ENCODE data around the gene NUP188. TPM values are rescaled to one million over a fixed set of nuclear protein-coding genes. Genes with fewer than 3 reads are reported as not detected.

Gene NUP188
- total and polyA plus RNA-seq, 2 experiments from 2014 or later = 35.8 to 52.0 TPM

DNA sequence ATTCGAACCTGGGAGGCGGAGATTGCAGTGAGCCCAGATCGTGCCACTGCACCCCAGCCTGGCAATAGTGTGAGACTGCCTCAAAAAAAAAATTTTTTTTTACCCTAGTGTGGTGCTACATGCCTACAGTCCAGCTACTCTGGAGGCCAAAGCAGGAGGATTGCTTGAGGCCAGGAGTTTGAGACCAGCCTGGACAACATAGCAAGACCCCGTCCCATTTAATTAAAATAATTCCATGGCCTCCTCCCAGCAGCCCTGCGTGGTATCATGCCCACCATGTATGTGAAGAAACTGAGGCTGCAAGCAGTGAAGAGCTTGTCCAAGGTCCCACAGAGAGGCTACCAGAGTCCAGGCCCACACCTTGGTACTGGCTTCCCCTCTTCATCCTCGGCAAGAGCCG lies 46.1 kb upstream of the NUP188 start:
- Histone ChIP-seq H3K27me3 (no peaks in the 10 kb centered on the region), H3K9me3 (ENCODE audit: low read depth) (no peaks in the 10 kb centered on the region), H3K4me1 (ENCODE audit: low read depth) (no peaks in the 10 kb centered on the region), H3K4me3 (no peak overlapping the region), H3K36me3 (no peaks in the 10 kb centered on the region), H3K27ac (no peak overlapping the region)
- no peak for DNase-seq (ENCODE audit: low read depth in 1 of 2, low spot score in 1 of 2)
- TF ChIP-seq, protein P1, sequence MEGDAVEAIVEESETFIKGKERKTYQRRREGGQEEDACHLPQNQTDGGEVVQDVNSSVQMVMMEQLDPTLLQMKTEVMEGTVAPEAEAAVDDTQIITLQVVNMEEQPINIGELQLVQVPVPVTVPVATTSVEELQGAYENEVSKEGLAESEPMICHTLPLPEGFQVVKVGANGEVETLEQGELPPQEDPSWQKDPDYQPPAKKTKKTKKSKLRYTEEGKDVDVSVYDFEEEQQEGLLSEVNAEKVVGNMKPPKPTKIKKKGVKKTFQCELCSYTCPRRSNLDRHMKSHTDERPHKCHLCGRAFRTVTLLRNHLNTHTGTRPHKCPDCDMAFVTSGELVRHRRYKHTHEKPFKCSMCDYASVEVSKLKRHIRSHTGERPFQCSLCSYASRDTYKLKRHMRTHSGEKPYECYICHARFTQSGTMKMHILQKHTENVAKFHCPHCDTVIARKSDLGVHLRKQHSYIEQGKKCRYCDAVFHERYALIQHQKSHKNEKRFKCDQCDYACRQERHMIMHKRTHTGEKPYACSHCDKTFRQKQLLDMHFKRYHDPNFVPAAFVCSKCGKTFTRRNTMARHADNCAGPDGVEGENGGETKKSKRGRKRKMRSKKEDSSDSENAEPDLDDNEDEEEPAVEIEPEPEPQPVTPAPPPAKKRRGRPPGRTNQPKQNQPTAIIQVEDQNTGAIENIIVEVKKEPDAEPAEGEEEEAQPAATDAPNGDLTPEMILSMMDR (IDR thresholded peaks at IDR 0.05; ENCODE audit: low read depth, low read length) = no peak

DNA sequence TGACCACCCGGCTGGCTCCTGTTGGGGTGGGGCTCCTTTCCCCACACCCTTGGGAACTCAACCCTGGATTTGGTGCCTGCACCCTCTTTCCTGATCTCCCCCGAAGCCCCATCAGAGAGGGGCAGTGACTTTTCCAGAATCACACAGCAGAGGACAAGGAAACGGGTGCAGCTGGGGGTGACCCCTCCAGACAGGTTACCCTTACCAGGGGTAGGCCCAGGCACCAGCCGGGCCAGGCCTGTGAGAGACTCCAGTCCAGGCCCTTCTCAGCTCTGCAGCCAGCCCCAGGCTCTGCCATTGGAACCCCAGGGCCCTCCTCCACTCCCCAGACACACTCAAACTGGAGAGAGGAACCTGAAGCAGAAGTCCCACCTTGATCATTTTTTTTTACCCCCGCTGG lies 45.7 kb upstream of the NUP188 start:
- H3K27ac ChIP-seq = no peak overlapping the region
- DNase-seq (ENCODE audit: low read depth in 1 of 2, low spot score in 1 of 2) = no peak

DNA sequence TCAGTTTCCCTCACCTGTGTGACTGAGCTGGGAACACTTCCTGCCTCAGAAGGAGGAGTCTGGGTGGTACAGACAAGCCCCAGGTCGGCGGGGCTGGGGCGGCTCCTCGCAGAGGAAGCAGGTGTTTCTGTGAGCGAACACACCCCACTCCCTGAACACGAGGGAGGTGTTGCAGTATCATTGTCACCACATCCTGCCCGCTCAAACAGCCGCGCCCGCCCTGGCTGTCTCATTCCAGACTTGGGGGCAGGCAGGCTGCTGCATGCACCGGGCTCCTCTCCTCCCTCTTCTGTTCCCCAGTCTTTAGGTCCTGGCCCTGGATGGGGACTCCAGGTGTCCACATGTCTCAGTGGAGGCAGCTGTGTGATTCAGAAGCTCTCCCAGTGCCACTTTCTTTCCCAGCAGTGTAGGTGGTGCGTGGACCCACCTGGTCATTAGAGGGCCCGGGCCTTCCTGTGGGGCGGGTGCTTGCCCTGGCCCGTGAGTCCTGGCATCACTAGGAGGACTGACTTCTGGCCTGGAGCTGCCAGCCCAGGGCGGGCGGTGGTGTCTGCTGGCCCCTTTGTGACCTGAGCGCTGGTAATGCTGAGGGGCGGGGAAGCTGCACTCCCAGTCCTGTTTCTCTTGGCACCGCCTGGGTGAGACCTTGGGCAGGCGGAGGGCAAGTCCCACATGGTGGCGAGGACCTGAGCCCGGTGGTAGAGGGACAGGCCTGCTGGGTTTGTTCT lies 45.0 kb upstream of the NUP188 start:
- Histone ChIP-seq H3K4me3 (no peak overlapping the region), H3K4me1 (ENCODE audit: low read depth) (no peaks in the 10 kb centered on the region), H3K27ac (no peak overlapping the region), H3K9me3 (ENCODE audit: low read depth) (no peaks in the 10 kb centered on the region), H3K36me3 (no peaks in the 10 kb centered on the region), H3K27me3 (no peaks in the 10 kb centered on the region)
- no peak for DNase-seq (ENCODE audit: low read depth in 1 of 2, low spot score in 1 of 2)
- TF ChIP-seq, protein P1 (IDR thresholded peaks at IDR 0.05; ENCODE audit: low read depth, low read length) = no peak

More for the DNA sequence above, 45.7 kb upstream of the NUP188 start:
- H3K9me3 ChIP-seq (ENCODE audit: low read depth) = no peaks in the 10 kb centered on the region
- H3K4me1 ChIP-seq (ENCODE audit: low read depth) = no peaks in the 10 kb centered on the region
- no peak overlapping the region for H3K4me3 ChIP-seq
- TF ChIP-seq, protein P1 (IDR thresholded peaks at IDR 0.05; ENCODE audit: low read depth, low read length) = no peak
- H3K36me3 ChIP-seq = no peaks in the 10 kb centered on the region
- no peaks in the 10 kb centered on the region for H3K27me3 ChIP-seq

DNA sequence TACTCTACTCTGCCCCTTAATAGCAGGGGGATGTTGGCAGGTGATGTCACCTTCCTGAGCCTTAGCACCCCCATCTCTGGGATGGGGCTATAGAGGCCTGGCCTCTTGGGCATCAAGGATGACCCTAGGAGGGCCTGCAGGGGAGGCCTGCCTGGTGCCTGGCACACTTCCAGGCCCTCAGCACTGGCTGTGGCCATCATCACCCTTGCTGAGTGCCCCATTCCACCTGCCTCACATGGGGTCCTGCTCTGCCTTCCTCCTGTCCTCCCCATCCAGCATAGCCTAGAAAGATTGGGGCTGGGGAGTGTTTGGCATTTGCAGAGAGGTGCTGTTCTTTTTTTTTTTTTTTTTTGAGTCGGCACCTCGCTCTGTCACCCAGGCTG lies 44.4 kb upstream of the NUP188 start:
- DNase-seq (ENCODE audit: low read depth in 1 of 2, low spot score in 1 of 2) = no peak
- Histone ChIP-seq H3K4me1 (ENCODE audit: low read depth) (no peaks in the 10 kb centered on the region), H3K27me3 (no peaks in the 10 kb centered on the region), H3K9me3 (ENCODE audit: low read depth) (no peaks in the 10 kb centered on the region), H3K4me3 (no peak overlapping the region), H3K27ac (no peak overlapping the region), H3K36me3 (no peaks in the 10 kb centered on the region)
- TF ChIP-seq, protein P1 (IDR thresholded peaks at IDR 0.05; ENCODE audit: low read depth, low read length) = no peak

DNA sequence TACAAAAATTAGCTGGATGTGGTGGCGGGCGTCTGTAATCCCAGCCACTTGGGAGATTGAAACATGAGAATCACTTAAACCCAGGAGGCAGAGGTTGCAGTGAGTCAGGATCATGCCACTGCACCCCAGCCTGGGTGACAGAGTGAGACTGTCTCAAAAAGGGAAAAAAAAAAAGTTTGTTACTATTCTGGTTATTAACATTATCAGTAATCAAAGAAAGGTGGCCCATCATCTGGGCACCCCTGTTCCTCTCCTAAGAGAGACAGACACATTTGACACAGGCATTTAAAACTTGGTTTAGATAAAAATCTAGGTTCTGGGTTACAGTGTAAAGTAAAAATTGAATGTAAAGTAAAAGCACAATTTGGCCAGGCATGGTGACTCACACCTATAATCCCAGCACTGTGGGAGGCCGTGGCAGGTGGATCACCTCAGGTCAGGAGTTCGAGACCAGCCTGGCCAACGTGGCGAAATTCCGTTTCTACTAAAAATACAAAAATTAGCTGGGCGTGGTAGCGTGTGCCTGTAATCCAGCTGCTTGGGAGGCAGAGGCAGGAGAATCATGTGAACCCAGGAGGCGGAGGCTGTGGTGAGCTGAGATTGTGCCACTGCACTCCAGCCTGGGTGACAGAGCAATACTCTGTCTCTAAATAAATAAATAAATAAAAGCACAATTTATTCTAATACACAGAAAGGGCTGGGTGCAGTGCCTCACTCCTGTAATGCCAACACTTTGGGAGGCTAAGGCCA lies 43.5 kb upstream of the NUP188 start:
- no peak for DNase-seq (ENCODE audit: low read depth in 1 of 2, low spot score in 1 of 2)
- H3K27ac ChIP-seq = no peak overlapping the region
- no peaks in the 10 kb centered on the region for H3K9me3 ChIP-seq (ENCODE audit: low read depth)
- no peaks in the 10 kb centered on the region for H3K27me3 ChIP-seq
- H3K4me3 ChIP-seq = no peak overlapping the region
- H3K36me3 ChIP-seq = peaks cover 10% of the 10 kb centered on the region
- H3K4me1 ChIP-seq (ENCODE audit: low read depth) = no peaks in the 10 kb centered on the region
- TF ChIP-seq, protein P1 (IDR thresholded peaks at IDR 0.05; ENCODE audit: low read depth, low read length) = no peak

All from cardiac muscle cell (in vitro differentiated cells and primary cell).